Fibroblast of skin of left quadriceps (primary cell): ENCODE results near the gene ZDHHC7.

Experiments used
- DNase-seq, 2 experiments: peaks; one replicate each; pipeline ENCODE4 v3.0.0-alpha.2; 2013; ENCODE audit warnings: low read depth in 2 of 2

ZDHHC7 gene

GRCh38 chr16:84993926-84994325 is 17.4 kb downstream of the ZDHHC7 start:
- no peak for DNase-seq

DNA sequence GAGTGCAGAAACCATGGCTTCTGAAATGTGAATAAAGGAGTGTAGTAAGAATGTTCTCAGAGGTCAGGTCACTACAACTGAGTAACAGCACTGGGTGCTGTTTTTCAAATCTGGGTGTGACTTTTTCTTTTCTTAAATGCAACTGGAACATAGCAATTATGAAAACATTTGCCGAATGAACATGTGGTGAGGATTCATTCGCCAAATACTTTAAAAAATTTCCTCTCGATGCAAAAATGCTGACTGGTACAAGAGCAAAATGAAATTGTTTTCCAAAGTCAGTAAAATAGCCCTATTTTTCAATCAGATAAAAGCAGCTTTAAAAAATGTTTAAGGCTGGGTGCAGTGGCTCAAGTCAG is 18.6 kb downstream of the ZDHHC7 start:
- DNase-seq: no peak

DNA sequence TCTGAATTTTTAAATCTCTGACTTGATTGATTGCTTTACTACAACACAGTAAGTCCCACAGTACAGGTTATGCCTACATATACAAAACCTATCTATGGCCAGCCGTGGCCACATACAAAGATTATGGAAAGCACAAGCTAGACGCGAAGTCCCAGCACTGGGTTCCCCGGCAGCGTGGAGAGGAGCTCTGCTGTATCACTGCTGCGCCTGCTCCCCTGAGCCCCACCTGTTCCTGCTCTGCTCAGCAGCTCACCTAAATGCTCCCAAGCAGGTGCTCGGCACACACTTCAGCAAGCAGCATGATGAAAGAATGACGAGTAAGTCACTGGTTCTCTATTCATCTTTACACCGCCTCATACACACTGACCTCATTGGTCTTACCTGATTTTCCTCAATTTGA is 20.6 kb downstream of the ZDHHC7 start:
- DNase-seq: no peak

DNA sequence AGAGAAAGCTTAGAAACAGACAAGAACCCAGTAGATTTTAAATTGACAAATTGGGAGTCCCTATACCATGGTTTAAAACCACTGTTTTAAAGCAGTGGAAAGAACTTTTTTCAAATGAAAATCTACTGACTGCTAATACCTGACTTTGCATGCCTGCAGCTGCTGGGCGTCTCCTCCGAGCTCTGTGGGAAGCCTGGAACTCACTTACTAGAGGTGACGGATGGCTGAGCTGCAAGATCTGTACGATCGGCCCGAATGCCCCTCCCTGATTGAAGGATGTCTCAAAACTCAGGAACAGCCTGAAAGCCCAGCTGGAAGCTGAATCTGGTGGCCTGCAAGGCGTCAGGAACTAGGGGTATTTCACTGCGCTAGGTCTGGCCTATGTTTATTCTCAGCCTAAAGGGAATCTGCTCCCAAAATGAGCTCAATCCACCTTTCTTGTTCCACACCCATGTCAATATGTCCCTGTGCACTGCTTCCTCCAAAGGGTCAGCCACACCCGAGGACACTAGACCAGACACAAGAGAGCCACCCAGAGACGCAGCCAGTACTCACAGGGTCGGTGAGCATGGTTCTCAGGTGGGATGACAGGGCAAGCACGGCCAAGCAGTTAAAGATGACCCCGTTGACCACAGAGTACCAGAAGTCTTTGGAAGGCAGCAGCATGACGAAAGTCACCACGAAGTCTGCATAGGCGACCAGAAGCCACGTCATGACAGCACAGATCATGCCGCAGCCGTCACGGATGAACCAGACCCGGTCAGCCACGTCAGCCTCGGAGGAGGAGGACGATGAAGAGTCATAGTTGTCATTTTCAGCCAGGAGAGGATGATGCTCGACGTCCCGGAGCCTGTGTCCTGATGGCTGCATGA is 21.4 kb downstream of the ZDHHC7 start:
- DNase-seq: no peak

DNA sequence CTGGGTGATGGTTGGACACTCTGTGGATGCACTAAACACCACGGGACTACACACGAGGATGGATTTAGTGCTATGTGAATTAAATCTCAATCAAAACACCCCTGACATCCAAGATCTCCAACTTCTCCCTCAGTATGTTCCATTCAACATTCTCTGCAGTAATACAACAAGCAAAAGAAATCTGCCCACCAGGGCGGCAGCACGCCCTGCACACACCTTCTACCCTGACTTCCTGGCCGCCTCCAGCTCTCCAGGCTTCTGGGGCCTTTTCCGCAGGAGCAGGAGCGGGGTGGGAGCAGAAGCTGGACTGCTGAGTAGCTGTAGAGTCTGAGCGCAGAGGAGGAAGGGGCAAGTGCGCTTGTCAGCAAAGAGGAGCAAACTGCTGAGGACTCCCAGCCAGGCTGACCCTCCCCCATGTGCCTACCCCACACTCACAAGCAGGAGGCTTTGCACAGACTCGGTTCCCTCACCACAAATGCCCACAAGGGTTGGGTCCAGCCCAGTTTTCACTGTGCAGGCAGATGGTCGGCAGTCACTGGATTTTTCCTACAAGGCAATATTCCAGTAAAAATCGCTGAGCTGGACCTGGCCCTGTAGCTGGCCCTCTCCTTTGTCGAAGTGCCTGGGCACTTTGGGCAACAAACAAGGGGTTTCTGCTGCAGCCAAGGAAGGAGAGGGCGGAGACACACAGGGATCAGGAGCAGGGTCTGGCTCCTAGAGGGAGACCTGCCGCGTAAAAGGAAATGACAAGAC is 22.8 kb downstream of the ZDHHC7 start:
- DNase-seq: no peak

DNA sequence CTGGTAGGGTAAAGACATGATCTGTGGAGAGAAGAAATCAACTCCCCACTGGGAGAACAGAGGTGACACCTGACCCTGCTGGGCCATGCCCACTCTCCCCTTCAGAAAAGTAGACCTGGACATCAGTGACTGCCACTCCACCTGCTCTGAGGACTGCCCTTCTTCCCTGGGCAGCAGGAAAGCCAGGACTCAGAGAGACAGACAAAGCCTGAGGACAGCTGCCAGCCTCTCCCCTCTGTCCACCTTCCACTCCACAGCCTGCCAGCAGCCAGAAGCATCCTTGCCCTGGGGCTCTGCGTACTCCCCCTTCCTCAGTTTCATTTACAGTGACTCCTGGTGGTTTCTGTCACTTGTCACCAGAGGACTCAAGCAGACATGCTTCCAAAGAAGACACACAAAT is 24.5 kb downstream of the ZDHHC7 start:
- DNase-seq: no peak

DNA sequence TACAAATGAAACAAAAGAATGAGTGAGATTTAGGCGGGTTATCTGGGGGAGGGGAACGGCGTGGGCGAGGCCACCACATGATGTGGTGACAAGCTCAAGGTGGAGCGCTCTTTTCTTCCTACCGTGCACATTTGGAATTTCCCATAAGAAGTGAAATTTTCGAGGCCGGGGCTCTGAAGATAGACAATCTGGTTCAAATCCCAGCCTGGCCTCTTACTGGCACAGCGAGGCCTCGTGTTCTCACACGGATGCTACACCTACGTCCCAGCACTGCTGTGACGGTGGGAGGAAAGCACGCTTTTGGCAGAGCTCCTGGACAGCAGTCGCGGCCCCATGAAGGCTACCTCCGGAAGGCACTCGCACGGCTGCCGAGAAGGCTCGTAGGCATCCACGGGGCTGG is 25.2 kb downstream of the ZDHHC7 start:
- DNase-seq: no peak

DNA sequence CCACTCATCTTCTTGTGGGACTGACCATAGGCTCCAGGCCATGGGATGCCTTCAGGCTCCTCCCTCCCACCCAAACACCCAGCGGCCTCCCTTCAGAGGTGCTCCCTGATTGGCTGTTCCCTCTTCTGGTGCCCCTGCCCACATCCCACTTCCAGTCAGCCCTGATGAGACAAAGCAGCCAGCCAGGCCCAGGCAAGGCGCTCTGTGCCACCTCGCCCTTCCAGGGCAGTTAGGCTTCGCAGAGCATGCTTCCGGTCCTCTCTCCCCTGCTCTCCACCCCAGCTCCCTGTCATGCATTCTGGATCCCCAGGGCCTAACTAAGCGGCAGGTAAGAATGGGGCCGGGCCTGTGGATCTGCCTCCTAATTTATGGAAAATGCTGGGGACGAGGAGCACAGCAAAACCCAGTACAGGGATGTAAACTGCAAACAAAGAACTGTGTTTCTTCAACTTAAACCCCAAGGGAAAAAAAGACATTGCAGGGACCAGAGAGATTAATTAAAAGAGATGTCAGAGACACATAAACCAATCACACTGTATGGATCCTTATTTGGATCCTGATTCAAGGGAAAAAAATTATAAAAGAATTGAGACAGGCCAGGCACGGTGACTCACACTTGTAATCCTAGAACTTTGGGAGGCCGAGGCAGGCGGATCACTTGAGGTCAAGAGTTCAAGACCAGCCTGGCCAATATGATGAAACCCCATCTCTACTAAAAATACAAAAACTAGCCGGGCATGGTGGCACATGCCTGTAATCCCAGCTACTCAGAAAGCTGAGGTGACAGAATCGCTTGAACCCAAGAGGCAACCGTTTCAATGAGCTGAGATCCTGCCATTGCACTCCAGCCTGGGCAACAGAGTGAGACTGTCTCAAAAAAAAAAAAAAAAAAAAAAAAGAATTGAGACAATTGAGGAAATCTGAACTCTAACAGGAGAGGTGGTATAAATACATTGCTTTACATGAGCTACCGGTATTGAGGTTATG is 26.0 kb downstream of the ZDHHC7 start:
- DNase-seq: peak; percentile 85

GRCh38 chr16:84982434-84982833 is 28.9 kb downstream of the ZDHHC7 start:
- DNase-seq: no peak

DNA sequence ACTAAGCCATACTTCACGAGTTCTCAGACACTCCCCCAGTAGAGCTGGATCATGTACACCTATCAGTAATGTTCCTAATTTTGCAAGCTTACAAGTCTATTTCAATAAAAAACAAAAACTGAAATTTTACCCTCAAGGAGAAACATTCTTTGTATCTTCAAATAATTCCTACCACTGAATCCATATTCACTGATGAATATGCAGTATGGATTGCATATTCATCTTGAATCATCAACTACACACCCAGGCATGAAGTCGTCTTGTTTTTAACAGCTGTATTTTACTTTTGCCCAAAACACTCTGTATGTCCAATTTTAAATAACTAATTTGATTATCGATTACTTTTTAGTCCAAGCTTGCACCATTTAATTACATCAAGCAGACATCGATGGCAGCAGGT is 31.8 kb downstream of the ZDHHC7 start:
- DNase-seq: no peak

GRCh38 chr16:84976644-84977400 is 34.5 kb downstream of the ZDHHC7 start:
- DNase-seq: no peak

GRCh38 chr16:84975522-84975921 is 35.8 kb downstream of the ZDHHC7 start:
- no peak for DNase-seq

DNA sequence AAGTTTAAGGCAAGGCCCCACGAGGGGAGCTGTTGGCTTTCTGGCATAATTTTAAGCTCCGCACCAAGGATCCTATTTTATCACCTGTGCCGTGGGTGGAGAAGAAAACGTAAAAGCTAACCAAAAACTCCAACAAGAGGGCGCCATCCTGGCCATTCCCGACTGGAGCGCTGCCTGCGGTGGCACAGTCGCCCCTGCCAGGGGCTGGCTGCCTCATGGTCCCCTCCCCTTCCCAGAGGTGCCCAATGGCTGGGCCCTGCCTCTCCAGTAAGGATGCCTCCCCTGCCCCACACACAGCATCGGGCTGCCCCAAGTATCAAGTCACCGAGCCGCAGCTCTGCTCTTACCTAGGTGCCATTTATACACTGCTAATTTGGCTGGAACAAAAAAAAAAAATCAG is 36.3 kb downstream of the ZDHHC7 start:
- no peak for DNase-seq

- no peak for DNase-seq
These were observed 37.4 kb downstream of the ZDHHC7 start for GRCh38 chr16:84973776-84974523.

DNA sequence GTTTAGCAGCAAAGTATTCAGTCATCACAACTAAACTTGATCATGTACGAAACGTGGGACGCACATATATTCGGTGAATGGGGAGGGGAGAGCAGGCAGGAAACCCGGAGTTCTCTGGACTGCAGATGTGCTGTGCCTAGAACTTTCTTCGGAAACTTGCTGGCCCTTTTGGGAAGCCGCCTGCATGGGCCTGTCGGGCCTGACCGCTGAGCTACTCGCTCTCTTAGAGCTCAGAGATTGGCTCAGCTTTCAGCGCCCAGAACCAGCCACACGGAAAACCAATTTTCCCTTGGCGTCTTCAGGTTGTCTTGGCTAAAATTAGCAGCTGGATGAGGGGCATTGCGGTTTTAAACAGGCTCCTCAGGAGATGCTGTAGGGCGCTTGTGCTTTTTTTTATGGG is 38.1 kb downstream of the ZDHHC7 start:
- no peak for DNase-seq

DNA sequence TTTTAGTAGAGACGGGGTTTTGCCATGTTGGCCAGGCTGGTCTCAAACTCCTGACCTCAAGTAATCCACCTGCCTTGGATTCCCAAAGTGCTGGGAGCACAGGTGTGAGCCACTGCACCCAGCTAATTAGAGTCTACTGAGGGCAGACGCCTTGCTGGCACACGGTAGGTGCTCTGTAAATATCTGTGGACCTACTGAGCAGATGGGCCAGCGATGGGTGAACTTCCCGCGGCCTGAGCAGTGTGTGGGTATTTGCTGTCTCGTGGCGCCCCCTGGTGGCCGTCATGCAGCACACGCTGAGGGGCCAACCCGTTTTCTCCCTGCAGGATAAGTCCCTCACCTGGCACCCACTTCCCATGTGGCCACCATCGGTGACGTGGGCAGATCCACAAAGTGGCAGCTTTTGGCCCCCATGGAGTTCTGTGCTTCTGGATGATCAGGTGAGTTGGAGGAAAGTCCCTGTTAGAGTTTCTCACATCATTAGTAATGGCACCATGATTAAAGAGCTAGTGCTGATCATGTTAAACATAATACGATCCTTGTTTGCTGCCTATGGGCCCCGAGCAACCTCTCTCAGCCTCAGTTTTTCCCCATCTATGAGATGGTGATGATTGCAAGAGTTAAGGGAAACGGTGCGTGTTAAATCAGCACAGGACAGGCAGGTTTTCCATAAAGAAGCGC is 40.7 kb downstream of the ZDHHC7 start:
- no peak for DNase-seq

GRCh38 chr16:84967828-84968227 is 43.5 kb downstream of the ZDHHC7 start:
- no peak for DNase-seq

DNA sequence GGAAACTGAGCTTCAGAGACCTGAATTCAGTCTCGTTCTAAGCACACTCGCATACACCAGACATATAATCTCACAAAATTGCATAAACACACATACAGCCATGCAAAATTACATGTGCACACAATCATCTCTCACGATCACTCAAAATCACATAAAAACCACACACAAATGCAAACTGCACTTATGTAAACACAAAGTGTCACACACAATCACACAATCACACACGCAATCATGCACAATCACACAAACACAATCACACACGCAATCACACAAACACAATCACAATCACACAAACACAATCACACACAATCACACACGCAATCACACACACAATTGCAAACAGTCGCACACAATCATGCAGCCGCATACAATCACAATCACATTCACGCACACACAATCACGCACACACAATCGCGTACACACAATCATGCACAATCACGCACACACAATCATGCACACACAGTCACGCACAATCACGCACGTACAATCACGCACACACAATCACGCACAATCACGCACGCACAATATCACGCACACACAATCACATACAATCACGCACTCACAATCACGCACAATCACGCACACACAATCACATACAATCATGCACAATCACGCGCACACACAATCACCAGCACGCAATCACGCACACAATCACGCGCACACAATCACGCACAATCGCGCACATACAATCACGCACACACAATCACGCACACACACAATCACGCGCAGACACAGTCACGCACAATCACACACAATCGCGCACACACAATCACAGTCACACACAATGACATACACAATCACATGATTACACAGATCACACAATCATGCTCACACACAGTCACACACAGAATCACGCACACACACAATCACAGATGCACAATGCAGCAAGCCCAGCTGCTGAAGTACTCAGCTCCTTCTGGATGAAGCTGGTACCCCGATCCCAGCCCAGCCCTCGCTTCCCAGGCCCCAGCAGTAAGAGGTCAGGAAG is 45.6 kb downstream of the ZDHHC7 start:
- no peak for DNase-seq
